HG02870 (cell line): Measurements from ENCODE around the gene SMG9.

Experiments used
- ATAC-seq: cut with Tn5 transposase; IDR thresholded peaks from one replicate; pipeline ENCODE4 v1.9.1; 2021; ENCODE audit warnings: mild to moderate bottlenecking, moderate library complexity; ENCODE audit not compliant: unreplicated experiment

The SMG9 gene

DNA sequence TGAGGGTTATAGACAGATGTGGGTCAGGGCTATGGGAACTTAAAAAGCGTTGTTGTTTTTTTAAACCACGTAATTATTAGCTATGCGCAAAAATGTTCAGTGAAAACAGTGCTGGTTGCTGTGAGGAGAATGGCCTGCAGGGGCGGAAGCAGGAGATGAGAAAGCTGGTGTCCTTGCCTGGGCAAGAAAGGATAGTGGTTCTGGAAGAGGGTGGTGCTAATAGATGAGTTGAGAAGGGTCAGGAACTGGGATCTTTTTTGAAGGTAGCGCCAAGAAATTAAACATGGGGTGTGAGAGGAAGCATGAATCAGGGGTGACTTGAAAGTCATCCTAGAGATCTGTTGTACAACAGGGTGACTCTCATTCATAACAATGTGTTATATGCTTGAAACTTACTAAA lies 4.8 kb upstream of the SMG9 start:
- no peak for ATAC-seq

DNA sequence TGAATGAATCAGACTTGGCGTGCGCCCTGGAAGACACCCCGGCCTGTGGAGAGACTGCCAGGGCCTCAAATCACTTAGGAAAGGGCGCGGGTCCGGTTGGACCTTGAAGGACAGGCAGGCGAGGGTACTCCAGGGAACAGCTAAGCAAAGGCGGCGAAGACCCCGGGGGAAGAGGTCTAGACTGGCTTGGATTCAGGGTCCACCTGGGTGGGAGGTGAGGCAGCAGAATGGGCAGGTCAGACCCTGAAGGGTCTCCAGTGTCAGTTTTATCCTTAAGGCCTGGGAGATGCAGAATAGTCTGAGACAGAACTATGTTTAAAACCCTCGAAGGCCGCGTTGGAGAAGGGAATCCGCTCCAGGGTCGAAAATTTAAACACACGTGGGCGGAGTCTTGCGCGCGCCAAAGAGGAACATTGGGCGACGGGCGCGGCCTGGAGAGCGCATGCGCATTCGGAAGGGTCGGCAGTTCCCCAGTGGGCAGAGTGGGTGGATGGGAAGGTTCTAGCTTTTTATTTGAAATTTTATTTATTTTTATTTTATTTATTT lies 567 bp upstream of the SMG9 start:
- no peak for ATAC-seq

DNA sequence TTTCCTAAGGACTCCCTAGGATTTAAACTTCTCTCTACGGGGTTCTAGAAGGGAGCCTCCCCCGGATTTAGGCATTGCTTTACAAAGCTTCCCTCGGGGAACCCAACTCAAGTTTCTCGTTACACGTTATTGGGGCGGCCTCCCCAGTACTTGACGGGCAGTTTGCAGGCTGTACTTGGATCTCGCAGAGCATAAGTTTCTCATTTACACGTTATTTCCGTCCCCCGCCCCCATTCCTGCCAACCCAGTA lies 584 bp downstream of the SMG9 start:
- ATAC-seq = no peak

DNA sequence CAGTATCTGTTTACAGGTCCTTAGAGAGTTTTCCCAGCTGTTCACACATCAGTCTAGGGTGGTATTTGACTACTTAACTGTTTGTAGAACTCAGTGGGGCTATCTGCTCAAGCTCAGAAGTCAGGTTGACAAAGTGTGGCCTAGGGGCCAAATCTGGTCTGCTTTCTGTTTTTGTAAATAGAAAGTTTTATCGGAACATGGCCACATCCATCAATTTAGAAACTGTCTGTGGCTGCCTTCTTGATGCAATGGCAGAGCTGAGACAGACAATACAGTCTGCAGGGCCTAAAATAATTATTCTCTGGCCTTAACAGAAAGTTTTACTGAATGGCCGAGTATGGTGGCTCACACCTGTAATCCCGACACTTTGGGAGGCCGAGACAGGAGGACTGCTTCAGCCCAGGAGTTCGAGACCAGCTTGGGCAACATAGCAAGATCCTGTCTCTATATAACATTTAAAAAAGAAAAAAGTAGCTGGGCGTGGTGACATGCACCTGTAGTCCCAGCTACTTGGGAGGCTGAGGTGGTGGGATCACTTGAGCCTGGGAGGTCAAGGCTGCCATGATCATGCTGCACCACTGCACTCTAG lies 2.4 kb downstream of the SMG9 start:
- ATAC-seq = no peak

DNA sequence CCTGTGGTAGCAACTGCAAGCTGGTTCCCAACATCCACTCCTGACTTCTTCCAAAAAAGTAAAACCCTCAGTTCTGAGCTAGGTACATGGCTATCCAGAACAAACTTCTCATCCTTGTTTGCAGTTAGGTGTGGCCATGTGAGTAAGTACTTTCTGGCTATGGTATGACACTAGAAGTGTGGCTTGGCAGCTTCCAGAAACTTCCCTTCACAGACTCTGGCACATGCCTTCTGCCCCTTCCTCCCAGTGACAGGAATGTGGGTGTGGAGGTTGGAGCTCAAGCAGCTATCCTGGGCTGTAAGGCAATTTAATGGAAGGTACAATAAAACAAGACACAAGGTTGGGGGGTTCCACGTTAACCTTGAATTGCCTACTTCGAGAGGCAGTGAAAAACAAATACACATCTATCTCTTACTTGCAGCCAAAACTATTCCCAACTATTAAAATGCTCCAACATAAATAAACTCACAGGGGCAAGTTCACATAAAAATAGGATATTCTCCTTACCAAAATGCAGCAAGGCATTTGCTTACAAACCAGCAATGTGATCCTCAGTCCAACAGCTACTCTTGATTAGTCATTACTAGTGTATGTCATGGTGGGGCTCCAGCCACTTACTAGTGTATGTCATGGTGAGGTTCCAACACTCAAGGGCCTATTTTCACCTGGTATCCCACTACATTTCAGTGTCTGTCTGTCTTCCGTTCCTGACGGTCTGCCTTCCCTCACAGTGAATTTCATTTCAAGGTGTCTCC lies 3.1 kb downstream of the SMG9 start:
- no peak for ATAC-seq

DNA sequence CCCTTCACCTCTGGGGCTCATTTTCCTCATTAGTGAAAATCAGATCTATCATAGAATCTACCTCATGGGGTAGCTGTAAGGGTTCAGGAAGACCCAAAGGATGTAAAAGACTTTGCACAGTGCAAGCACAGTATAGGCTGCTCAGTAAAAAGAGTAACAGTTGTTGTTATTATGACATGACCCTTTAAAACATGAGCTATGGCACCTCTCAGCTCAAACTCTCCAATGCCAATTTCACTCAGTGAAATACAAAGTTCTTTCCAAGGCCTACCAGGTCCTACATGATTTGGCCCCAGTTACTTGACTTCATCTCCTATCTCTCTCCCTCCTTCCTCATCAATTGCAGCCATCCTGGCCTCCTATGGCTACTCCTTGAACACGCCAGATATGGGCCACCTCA lies 4.9 kb downstream of the SMG9 start:
- no peak for ATAC-seq

DNA sequence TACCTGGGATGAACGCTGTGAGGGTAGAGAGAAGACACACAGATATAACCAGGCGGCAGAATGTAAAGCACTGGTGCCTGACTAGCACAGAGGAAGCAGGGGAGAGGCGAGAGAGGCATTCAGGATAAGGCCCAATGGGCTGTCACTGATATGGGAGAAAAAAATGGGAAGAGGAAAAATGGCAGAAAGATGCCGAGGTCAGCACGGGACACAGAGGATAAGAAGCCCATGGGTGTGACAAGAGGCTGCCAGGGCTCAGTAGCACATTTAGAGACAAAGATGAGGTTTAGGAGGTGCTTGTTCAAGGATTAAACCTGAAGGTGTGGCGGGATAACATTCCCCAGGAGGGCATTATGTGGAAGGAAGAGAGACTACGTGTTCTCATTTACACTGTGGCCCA lies 5.6 kb downstream of the SMG9 start:
- no peak for ATAC-seq

DNA sequence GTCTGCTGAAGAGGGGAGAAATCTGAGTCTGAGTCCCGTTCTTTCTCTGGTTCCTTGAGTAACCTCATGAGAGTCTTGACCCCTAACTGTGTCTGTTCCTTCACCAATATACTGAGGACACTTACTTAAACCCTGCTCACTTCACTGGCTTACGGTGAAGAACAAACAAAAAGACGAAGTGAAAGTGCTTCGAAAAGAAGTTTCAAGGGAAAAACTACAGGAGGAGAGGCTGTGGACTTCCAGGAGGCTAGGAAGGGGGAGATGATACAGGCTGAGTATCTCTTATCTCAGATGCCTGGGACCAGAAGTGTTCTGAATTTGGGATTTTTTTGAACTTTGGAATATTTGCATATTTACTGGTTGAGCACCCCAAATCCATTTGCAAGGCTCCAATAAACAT lies 6.1 kb downstream of the SMG9 start:
- no peak for ATAC-seq

DNA sequence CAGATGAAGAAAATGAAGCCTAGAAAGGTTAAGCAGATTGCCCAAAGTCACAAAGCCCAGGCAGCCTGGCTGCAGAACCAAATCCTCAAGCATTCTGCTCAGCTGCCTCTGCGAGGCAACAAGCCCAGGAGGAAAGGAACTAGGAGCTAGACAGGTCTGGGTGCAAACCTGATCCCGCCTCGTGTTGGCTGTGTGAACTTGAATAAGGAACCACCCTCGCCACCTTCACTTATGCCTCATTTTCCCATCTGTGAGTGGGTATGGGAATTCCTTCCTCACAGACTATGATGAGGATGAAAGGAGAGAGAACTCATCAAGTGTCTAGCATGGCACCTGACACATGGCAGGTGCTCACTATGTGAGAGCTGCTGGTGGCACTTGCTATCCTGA lies 6.6 kb downstream of the SMG9 start:
- no peak for ATAC-seq

DNA sequence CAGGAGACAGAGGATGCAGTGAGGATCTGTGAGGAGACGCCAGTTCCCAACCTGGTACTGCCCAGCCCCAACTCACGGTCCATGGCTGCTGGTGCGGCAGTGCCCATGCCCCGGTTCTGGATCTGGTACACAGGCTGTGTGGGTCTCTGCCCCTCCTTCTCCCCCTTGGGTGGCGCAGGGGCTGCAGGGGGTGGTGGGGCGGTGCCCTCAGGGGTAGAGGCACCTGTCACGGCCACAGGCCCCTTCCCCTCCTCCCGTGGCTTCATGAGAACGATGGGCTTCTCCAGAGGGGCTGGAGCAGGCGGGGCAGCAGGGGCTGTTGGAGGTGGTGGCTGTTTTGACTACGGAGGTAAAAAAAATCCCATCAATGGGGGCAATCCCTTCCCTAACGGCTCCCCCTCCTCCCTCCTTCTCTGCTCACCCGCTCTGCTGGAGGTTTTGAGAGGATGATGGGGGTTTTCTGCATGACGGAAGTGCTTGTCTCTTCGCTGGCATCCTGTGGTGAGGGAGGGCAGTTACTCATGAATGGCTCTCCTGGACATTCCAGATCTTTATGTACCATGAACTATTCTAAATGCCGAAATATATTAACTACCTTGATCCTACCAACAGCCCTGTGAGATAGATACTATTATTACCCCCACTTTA lies 7.1 kb downstream of the SMG9 start:
- no peak for ATAC-seq

DNA sequence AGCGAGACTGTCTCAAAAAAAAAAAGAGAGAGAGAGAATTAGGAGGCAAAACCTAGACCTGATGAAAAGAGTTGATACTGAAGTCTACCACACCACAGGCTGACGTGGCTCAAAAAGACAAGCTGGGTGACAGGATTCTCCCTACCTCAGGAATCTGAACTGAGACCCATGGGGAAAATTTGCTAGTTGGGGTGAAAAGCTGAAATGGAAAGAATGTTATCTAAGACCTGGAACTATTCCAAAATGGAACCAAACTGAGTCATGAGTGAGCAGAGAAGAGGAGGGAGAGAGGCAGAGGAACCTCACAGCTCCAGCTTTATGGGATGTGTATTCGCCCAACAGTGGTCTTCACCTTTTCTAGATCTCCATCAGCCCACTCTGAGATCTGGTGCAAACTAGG lies 11.7 kb downstream of the SMG9 start:
- ATAC-seq = no peak

DNA sequence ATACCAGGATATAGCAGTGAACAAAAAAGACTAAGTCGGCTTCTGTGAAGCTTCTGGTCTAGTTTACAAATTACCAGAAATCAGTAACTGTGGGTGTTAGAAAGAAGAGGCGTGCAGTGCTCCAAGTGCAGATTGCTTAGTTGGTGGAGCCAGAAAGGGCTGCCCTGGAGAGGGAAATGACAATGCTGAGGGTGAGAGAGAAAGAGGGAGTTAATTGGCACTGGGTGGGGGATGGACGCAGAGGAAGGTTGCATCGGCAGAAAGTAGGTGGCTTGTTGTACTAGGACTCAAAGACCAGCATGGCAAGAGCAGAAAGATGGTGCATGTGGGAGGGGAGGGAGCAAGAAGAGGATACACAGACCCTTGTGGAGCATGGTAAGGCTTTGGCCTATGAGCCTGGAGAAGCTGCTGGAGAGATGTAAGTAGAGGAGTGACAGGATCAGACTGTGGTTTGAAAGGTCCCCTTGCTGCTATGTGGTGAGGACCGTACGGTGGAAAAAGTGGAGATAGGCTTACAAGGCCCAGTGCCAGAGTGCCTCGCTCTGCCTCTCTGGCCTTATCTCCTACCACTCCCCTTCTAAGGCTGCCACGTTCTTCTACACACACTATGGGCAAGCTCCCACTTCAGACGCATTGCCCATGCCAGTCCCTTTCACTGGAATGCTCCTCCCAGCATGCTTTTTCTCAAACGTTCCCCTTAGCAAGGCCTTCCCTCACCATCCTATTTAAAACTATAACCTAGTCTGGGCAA lies 13.5 kb downstream of the SMG9 start:
- ATAC-seq = no peak

DNA sequence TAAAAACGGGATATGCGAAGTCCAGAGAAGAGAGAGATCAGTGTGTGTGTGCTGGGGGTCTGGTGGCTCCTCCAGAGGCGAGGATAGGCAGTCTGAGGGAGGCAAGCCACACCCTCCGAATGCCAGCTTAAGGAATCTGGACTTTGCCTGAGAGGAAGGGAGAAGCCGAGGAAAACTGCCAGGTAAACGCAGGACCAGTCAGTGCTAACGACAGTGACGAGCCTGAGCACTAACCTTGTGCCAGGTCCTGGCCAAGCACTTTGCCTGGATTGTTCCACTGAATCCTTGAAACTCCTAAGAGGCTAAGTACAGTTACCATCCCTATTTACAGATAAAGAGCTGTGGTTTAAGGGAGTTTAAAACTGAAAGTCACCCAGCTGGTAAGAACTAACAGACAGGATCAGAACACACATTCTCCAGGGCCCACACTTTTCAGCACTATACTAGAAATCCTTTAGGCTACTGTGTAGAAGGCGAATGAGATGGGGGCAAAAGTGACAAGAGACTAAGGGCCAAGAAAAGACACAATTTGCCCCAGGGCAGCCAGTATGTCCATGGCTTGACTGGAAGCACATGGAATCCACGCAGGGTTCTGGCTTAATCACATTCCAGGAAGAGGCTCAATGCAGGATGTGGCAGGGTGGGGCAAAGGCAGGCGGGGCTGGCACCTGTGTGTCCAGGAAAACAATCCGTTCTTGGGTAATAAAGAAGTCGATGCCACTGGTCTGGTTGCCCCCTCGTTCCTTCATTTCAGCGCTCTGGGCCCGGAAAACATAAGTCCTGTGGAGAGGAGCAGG lies 15.1 kb downstream of the SMG9 start:
- ATAC-seq = no peak

DNA sequence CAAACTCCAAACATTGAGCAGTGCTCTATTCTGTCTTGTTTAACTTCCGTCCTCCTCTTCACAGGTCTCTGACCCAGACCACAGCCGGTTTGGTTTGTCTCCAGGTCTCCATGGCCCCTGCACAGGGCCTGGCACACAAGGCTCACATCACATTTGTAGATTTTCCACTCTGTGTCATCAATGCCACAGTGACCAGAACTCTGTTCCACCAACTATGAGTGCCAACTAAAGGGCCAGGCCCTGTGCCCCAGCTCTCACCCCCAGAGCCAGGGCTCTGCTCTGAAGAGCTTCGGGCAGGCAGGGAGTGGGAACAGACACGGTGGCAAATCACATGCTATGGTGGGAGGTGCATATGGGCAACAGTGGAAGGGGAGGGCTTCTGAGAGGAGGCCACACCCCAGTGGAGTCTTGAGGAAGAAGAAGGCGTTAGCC lies 16.0 kb downstream of the SMG9 start:
- ATAC-seq = no peak

DNA sequence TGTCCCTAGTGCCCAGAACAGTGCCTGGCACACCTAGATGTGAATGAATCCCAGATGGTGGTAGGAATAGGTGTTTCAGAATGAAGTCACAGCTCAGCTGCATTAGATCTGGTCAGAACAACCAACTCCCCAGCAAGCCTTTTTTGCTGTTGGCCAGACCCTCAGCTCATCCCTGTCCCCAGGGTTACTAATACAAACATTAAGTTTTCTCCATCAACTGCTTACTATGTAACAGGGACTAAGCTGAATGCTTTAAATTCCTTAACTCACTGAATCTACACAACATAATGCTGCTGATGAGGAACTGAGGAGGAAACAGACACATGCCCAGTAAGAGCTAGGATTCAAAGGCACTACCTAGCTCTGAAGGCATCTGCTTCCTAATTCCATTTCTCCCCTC lies 18.8 kb downstream of the SMG9 start:
- no peak for ATAC-seq

DNA sequence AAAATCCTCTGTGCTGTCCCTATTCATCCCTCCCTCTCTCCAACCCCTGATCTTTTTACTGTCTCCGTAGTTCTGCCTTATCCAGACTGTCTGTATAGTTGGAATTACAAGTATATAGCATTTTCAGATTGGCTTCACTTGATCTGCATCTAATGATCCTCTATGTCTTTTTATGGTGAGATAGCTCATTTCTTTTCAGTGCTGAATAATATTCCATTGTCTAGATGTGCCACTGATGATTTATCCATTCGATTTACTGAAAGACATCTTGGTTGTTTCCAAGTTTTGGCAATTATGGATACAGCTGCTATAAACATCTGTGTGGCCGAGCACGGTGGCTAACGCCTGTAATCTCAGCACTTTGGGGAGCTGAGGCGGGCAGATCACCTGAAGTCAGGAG lies 19.7 kb downstream of the SMG9 start:
- ATAC-seq = no peak

DNA sequence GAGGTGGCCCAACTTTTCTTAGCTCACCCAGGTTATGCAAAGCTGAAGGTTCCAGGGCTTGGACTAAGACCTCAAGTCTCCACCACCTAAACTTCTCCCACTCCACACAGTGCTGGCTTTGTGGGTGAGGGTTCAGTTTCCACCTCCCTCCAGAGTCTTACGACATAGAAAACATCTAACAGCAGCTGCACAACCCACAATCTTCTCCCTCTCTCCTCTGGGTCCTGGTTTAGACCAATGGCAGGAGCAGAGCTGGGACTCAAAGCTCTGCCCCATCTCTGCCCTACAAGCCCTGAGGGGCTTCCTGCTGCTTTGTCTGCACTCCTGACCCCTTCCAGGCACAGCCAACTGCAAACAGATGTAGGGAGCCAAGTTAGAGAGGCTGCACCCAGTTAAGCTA lies 22.9 kb downstream of the SMG9 start:
- no peak for ATAC-seq

DNA sequence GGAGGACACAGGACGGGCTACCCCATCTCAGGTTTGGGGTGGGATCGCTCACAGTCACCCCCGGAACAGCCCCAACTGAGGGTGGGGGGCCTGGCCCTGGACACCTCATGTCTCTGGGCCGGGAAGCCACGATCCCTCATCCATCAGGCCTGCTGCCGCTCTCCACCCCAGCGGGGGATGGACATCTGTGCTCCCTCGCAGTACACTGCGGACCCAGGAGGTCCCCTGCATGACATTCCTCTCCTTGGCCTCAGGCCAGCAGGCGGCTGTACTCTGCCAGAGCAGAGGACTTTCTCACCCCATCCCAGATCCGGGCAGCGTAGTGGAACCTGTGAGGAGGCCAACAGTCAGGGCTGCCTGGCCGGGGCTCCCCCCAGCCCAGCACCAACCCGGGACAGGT lies 23.4 kb downstream of the SMG9 start:
- no peak for ATAC-seq

DNA sequence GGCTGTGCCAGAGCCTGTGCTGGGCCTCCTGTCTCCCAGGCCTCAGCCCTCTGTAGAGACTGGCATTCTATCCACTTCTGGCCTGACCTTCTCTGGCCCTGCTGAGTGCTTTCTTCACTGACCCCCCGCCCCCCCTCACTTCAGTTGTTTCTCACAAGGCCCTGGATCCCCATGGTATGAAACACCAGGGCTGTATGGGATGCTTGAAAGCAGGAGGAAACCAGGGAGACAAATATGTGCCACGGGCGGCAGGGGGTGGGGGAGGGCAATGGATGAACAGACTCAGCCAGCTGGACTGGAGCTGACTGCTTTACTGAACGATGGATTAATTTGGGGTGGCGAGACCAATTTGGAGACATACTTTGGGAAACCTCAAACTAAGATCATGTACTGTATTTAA lies 24.8 kb downstream of the SMG9 start:
- no peak for ATAC-seq

DNA sequence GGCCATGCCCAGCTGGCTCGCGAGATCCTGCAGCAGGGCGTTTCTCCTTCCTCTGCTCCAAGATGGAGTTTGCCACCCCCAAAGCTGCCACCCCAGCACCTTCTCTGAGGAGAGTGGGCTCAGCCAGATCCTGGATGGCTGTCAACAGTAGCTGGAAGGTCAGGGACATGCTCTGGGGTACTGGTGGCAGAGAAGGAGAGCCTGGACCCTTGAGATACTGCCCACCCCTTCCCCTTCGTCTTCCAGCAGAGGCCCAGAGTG lies 27.2 kb downstream of the SMG9 start:
- no peak for ATAC-seq
